Measurements from ENCODE around the gene EEF2. TPM values are rescaled to one million over a fixed set of nuclear protein-coding genes. Genes with fewer than 3 reads are reported as not detected.

The EEF2 gene
- polyA plus RNA-seq (2013), result 1,711 and 1,770 TPM in 2 replicates

- Histone ChIP-seq H3K9ac (ENCODE audit: low read length) (peak within 1 kb of the TSS; percentile 94), H3K36me3 (ENCODE audit: control insufficient read depth in 1 of 2, insufficient read depth in 2 of 2, low read length in 2 of 2) (peaks cover 43% of the 10 kb centered on the region in 2 experiments), H2BK5ac (ENCODE audit: low read depth, low read length, poor library complexity) (peak within 1 kb of the TSS; percentile 82), H3K14ac (ENCODE audit: low read length) (peak within 1 kb of the TSS; percentile 90), H2BK12ac (ENCODE audit: low read length) (no peak within 1 kb of the TSS), H2AK5ac (ENCODE audit: low read length) (peak within 1 kb of the TSS; percentile 81), H2AFZ (ENCODE audit: insufficient read depth, low read length, poor library complexity) (no peak within 1 kb of the TSS), H4K8ac (ENCODE audit: low read depth, low read length) (peak within 1 kb of the TSS; percentile 90), H4K91ac (ENCODE audit: low read depth, low read length) (peak within 1 kb of the TSS; percentile 83), H3K9me3 (ENCODE audit: insufficient read depth, low read depth, low read length) (peaks cover 5% of the 10 kb centered on the region), H3K4me1 (ENCODE audit: control insufficient read depth in 1 of 2, insufficient read depth in 2 of 2, low read length in 2 of 2) (peaks cover 11 to 20% of the 10 kb centered on the region in 2 experiments), H3K23ac (ENCODE audit: low read length) (peak within 1 kb of the TSS; percentile 53), H3K27me3 (ENCODE audit: insufficient read depth, low read length) (no peaks in the 10 kb centered on the region), H3K18ac (ENCODE audit: low read length) (peak within 1 kb of the TSS; percentile 60), H2BK120ac (ENCODE audit: insufficient read depth, low read length, poor library complexity) (peak within 1 kb of the TSS; percentile 74), H3K4me3 (ENCODE audit: low read depth, low read length) (peak within 1 kb of the TSS; percentile 95), H4K12ac (ENCODE audit: low read depth, low read length) (peak within 1 kb of the TSS; percentile 64), H3K79me1 (ENCODE audit: low read length) (peaks cover 7% of the 10 kb centered on the region), H3K79me2 (ENCODE audit: control insufficient read depth, insufficient read depth, low read length, poor library complexity) (peaks cover 32% of the 10 kb centered on the region), H3K4me2 (ENCODE audit: low read length) (peak within 1 kb of the TSS; percentile 80), H3K27ac (ENCODE audit: low read depth, low read length) (peak within 1 kb of the TSS; percentile 88), H3K4ac (ENCODE audit: low read depth, low read length) (peak within 1 kb of the TSS; percentile 84)
- DNase-seq, result peak; percentile 79 to 96
- no CpG with 5 or more reads among the region's 80 CpGs for whole genome bisulfite sequencing (ENCODE audit: extremely low coverage, insufficient coverage, insufficient read length)
Measured at GRCh38 chr19:3984908-3985642, at the start of gene EEF2. TSS of gene EEF2 (minus strand) at chr19:3985463. CDS start at chr19:3985380, 83 bp downstream.

- Histone ChIP-seq H3K79me1 (ENCODE audit: low read length) (no peaks in the 10 kb centered on the region), H4K8ac (ENCODE audit: low read depth, low read length) (no peak overlapping the region), H4K91ac (ENCODE audit: low read depth, low read length) (no peak overlapping the region), H2AK5ac (ENCODE audit: low read length) (no peak overlapping the region), H3K9ac (ENCODE audit: low read length) (no peak overlapping the region), H3K36me3 (ENCODE audit: control insufficient read depth in 1 of 2, insufficient read depth in 2 of 2, low read length in 2 of 2) (peaks cover 75 to 77% of the 10 kb centered on the region in 2 experiments), H4K12ac (ENCODE audit: low read depth, low read length) (no peak overlapping the region), H3K27ac (ENCODE audit: low read depth, low read length) (no peak overlapping the region), H3K14ac (ENCODE audit: low read length) (no peak overlapping the region), H3K23ac (ENCODE audit: low read length) (no peak overlapping the region), H2AFZ (ENCODE audit: insufficient read depth, low read length, poor library complexity) (no peak overlapping the region), H3K79me2 (ENCODE audit: control insufficient read depth, insufficient read depth, low read length, poor library complexity) (no peaks in the 10 kb centered on the region), H3K18ac (ENCODE audit: low read length) (no peak overlapping the region), H3K4me3 (ENCODE audit: low read depth, low read length) (no peak overlapping the region), H3K4ac (ENCODE audit: low read depth, low read length) (no peak overlapping the region), H3K27me3 (ENCODE audit: insufficient read depth, low read length) (no peaks in the 10 kb centered on the region), H2BK12ac (ENCODE audit: low read length) (no peak overlapping the region), H2BK120ac (ENCODE audit: insufficient read depth, low read length, poor library complexity) (no peak overlapping the region), H3K4me1 (ENCODE audit: control insufficient read depth in 1 of 2, insufficient read depth in 2 of 2, low read length in 2 of 2) (no peaks in the 10 kb centered on the region), H3K9me3 (ENCODE audit: insufficient read depth, low read depth, low read length) (peaks cover 11% of the 10 kb centered on the region), H3K4me2 (ENCODE audit: low read length) (no peak overlapping the region), H2BK5ac (ENCODE audit: low read depth, low read length, poor library complexity) (no peak overlapping the region)
- DNase-seq, result no peak
- WGBS (ENCODE audit: extremely low coverage, insufficient coverage, insufficient read length), result no CpG with 5 or more reads among the region's 34 CpGs
Measured at GRCh38 chr19:4034048-4035017, 49.1 kb upstream of the EEF2 start.

- Histone ChIP-seq H3K27me3 (ENCODE audit: insufficient read depth, low read length) (no peaks in the 10 kb centered on the region), H2BK120ac (ENCODE audit: insufficient read depth, low read length, poor library complexity) (no peak overlapping the region), H3K79me2 (ENCODE audit: control insufficient read depth, insufficient read depth, low read length, poor library complexity) (no peaks in the 10 kb centered on the region), H4K91ac (ENCODE audit: low read depth, low read length) (no peak overlapping the region), H2AK5ac (ENCODE audit: low read length) (no peak overlapping the region), H3K36me3 (ENCODE audit: control insufficient read depth in 1 of 2, insufficient read depth in 2 of 2, low read length in 2 of 2) (peaks cover 84 to 85% of the 10 kb centered on the region in 2 experiments), H2AFZ (ENCODE audit: insufficient read depth, low read length, poor library complexity) (no peak overlapping the region), H4K8ac (ENCODE audit: low read depth, low read length) (no peak overlapping the region), H3K79me1 (ENCODE audit: low read length) (no peaks in the 10 kb centered on the region), H3K9me3 (ENCODE audit: insufficient read depth, low read depth, low read length) (peaks cover 11% of the 10 kb centered on the region), H3K23ac (ENCODE audit: low read length) (no peak overlapping the region), H3K4me3 (ENCODE audit: low read depth, low read length) (no peak overlapping the region), H2BK5ac (ENCODE audit: low read depth, low read length, poor library complexity) (no peak overlapping the region), H3K27ac (ENCODE audit: low read depth, low read length) (no peak overlapping the region), H3K4me2 (ENCODE audit: low read length) (no peak overlapping the region), H3K9ac (ENCODE audit: low read length) (no peak overlapping the region), H4K12ac (ENCODE audit: low read depth, low read length) (no peak overlapping the region), H3K18ac (ENCODE audit: low read length) (no peak overlapping the region), H3K4me1 (ENCODE audit: control insufficient read depth in 1 of 2, insufficient read depth in 2 of 2, low read length in 2 of 2) (no peaks in the 10 kb centered on the region), H2BK12ac (ENCODE audit: low read length) (no peak overlapping the region), H3K14ac (ENCODE audit: low read length) (no peak overlapping the region), H3K4ac (ENCODE audit: low read depth, low read length) (no peak overlapping the region)
- DNase-seq, result no peak
- no CpG with 5 or more reads among the region's 63 CpGs for WGBS (ENCODE audit: extremely low coverage, insufficient coverage, insufficient read length)
Measured at GRCh38 chr19:4033028-4033956, 48.0 kb upstream of the EEF2 start.

GRCh38 chr19:4032436-4032835, 47.2 kb upstream of the EEF2 start:
- DNase-seq, result no peak
- no CpG with 5 or more reads among the region's 16 CpGs for WGBS (ENCODE audit: extremely low coverage, insufficient coverage, insufficient read length)

More at GRCh38 chr19:4032436-4032835, 47.2 kb upstream of the EEF2 start:
- Histone ChIP-seq H3K23ac (ENCODE audit: low read length) (no peak overlapping the region), H4K91ac (ENCODE audit: low read depth, low read length) (no peak overlapping the region), H3K79me2 (ENCODE audit: control insufficient read depth, insufficient read depth, low read length, poor library complexity) (no peaks in the 10 kb centered on the region), H3K9me3 (ENCODE audit: insufficient read depth, low read depth, low read length) (peaks cover 10% of the 10 kb centered on the region), H3K27me3 (ENCODE audit: insufficient read depth, low read length) (no peaks in the 10 kb centered on the region), H2BK120ac (ENCODE audit: insufficient read depth, low read length, poor library complexity) (no peak overlapping the region), H2AK5ac (ENCODE audit: low read length) (no peak overlapping the region), H3K4me1 (ENCODE audit: control insufficient read depth in 1 of 2, insufficient read depth in 2 of 2, low read length in 2 of 2) (no peaks in the 10 kb centered on the region), H3K27ac (ENCODE audit: low read depth, low read length) (no peak overlapping the region), H4K12ac (ENCODE audit: low read depth, low read length) (no peak overlapping the region), H3K18ac (ENCODE audit: low read length) (no peak overlapping the region), H3K4me3 (ENCODE audit: low read depth, low read length) (no peak overlapping the region), H2AFZ (ENCODE audit: insufficient read depth, low read length, poor library complexity) (no peak overlapping the region), H3K9ac (ENCODE audit: low read length) (no peak overlapping the region), H3K36me3 (ENCODE audit: control insufficient read depth in 1 of 2, insufficient read depth in 2 of 2, low read length in 2 of 2) (peaks cover 87 to 89% of the 10 kb centered on the region in 2 experiments), H3K14ac (ENCODE audit: low read length) (no peak overlapping the region), H3K4ac (ENCODE audit: low read depth, low read length) (no peak overlapping the region), H4K8ac (ENCODE audit: low read depth, low read length) (no peak overlapping the region), H3K4me2 (ENCODE audit: low read length) (no peak overlapping the region), H2BK12ac (ENCODE audit: low read length) (no peak overlapping the region), H2BK5ac (ENCODE audit: low read depth, low read length, poor library complexity) (no peak overlapping the region), H3K79me1 (ENCODE audit: low read length) (no peaks in the 10 kb centered on the region)
